ENCODE data around the gene ZNF783.

DNA sequence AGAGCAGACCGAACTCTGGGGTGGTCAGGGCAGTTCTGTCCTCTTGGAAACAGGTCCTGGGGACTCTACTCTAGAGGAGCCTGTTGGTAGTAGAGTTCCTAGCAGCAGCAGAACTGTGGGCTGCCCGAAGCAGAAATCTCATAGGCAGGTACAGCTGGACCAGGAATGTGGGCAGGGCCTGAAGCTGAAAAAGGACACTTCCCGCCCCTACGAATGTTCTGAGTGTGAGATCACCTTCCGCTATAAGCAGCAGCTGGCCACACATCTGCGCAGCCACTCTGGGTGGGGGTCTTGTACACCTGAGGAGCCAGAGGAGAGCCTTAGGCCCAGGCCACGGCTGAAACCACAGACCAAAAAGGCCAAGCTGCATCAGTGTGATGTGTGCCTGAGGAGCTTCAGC lies 8.3 kb upstream of the ZNF783 start:
- TF ChIP-seq, protein P1, sequence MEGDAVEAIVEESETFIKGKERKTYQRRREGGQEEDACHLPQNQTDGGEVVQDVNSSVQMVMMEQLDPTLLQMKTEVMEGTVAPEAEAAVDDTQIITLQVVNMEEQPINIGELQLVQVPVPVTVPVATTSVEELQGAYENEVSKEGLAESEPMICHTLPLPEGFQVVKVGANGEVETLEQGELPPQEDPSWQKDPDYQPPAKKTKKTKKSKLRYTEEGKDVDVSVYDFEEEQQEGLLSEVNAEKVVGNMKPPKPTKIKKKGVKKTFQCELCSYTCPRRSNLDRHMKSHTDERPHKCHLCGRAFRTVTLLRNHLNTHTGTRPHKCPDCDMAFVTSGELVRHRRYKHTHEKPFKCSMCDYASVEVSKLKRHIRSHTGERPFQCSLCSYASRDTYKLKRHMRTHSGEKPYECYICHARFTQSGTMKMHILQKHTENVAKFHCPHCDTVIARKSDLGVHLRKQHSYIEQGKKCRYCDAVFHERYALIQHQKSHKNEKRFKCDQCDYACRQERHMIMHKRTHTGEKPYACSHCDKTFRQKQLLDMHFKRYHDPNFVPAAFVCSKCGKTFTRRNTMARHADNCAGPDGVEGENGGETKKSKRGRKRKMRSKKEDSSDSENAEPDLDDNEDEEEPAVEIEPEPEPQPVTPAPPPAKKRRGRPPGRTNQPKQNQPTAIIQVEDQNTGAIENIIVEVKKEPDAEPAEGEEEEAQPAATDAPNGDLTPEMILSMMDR (IDR thresholded peaks at IDR 0.05), result no peak
- no peak for TF ChIP-seq POLR2A (IDR thresholded peaks at IDR 0.05)
